Spleen (tissue), 11 donors: ENCODE data around the gene NEUROG3. TPM values are rescaled to one million over a fixed set of nuclear protein-coding genes. Genes with fewer than 3 reads are reported as not detected.

ENCODE experiments used
- DNase-seq: peaks from one replicate; pipeline ENCODE4 v3.0.0-alpha.2; 2020
- H3K27ac ChIP-seq, 8 donors: fragments of 200-600 bp; sonication (generic) in 7 of 8; 1 replicate in 4 of 8; 2 replicates in 4 of 8; pipeline versions ENCODE4 v1.5.0 to v1.8.0; 2016 to 2021; ENCODE audit warnings: inconsistent platforms in 4 of 8, mild to moderate bottlenecking in 4 of 8, moderate library complexity in 1 of 8
- H3K27me3 ChIP-seq, 7 donors: fragments of 200-600 bp; sonication (generic) in 6 of 7; replicated peaks in 1 of 7; 1 replicate in 4 of 7; 2 replicates in 3 of 7; pipeline versions ENCODE4 v1.5.0 to v1.8.0; 2016 to 2021; ENCODE audit warnings: inconsistent platforms in 3 of 7, mild to moderate bottlenecking in 1 of 7
- H3K36me3 ChIP-seq, 6 donors: fragments of 200-600 bp; sonication (generic) in 5 of 6; 1 replicate in 4 of 6; 2 replicates in 2 of 6; pipeline versions ENCODE4 v1.5.0 to v1.8.0; 2016 to 2021; ENCODE audit warnings: inconsistent platforms in 2 of 6
- H3K4me1 ChIP-seq, 6 donors: fragments of 200-600 bp; sonication (generic) in 5 of 6; 1 replicate in 3 of 6; 2 replicates in 3 of 6; pipeline versions ENCODE4 v1.5.0 to v1.8.0; 2016 to 2021; ENCODE audit warnings: inconsistent platforms in 3 of 6
- H3K4me3 ChIP-seq, 8 donors: fragments of 200-600 bp; sonication (generic) in 7 of 8; 1 replicate in 4 of 8; 2 replicates in 4 of 8; pipeline versions ENCODE4 v1.5.0 to v1.8.0; 2016 to 2021; ENCODE audit warnings: inconsistent platforms in 4 of 8, mild to moderate bottlenecking in 4 of 8, moderate library complexity in 2 of 8
- H3K9me3 ChIP-seq, 8 donors: fragments of 200-600 bp; sonication (generic) in 7 of 8; 1 replicate in 4 of 8; 2 replicates in 4 of 8; pipeline versions ENCODE4 v1.5.0 to v1.8.0; 2016 to 2021; ENCODE audit warnings: inconsistent platforms in 4 of 8
- POLR2A ChIP-seq, 3 donors: fragments of 450-650 bp; IDR thresholded peaks; one replicate each; pipeline ENCODE4 v1.5.1; 2017; ENCODE audit warnings: antibody characterized with exemption in 3 of 3, mild to moderate bottlenecking in 1 of 3
- POLR2AphosphoS5 ChIP-seq, 3 donors: sonication (generic); formaldehyde crosslinking; IDR thresholded peaks; one replicate each; pipeline ENCODE4 v1.5.1; 2017; ENCODE audit warnings: antibody characterized with exemption in 3 of 3
- WGBS, 5 donors: extraction: QIAGEN DNeasy Blood & Tissue Kit in 3 of 5; methylation state at CpG; one replicate each; pipeline versions ENCODE4 v1.1.5 to v1.1.7; 2013 to 2018; 5-methylcytosine and 5-hydroxymethylcytosine counted together
- intact Hi-C: fragments of 100-400 bp; cut with DNase I; formaldehyde crosslinking; loops from one replicate; pipeline ENCODE4 v1.15.0; 2023; ENCODE audit warnings: low total_unique reads
- polyA plus RNA-seq, 3 donors: library from polyadenylated mRNA; stranded (reverse); fragments of 200-250 nt; gene quantifications; one replicate each; pipeline ENCODE4 v1.2.1, GENCODE V29; 2013
- total RNA-seq, 7 donors: library from RNA; depleted of rRNA in 3 of 7; stranded (reverse); fragments of >200 nt in 3 of 7; fragmentation: NEBNext Ultra II Directional in 4 of 7; extraction: Animal tissue kit (Norgen Biotek cat#: 25700) in 4 of 7; gene quantifications; one replicate each; pipeline versions ENCODE4 v1.1.0 to v1.2.1, GENCODE V29; 2016 to 2021
- TF ChIP-seq, protein P1 (sequence below), 11 experiments: fragments of 200-600 bp in 7 of 11; fragments of 450-650 bp in 4 of 11; sonication (generic) in 4 of 11; IDR thresholded peaks in 8 of 11; conservative IDR thresholded peaks in 3 of 11; 1 replicate in 7 of 11; 2 replicates in 4 of 11; pipeline versions ENCODE4 v1.4.0 to v1.8.0; 2016 to 2021; ENCODE audit warnings: antibody characterized with exemption in 11 of 11, inconsistent platforms in 4 of 11, mild to moderate bottlenecking in 1 of 11
- donor health status: healthy with polysubstance abuse.
- donor health status: DM: no; HTN: no; CAD: no; lungs with moderate emphysema.
- donor health status: DM: no; HTN: no; CAD: no.
- donor health status: Bipolar disorder and iron deficiency.
- donor health status: healthy.
- donor health status: DM: no; HTN: no; CAD: no.
- donor health status: DM: yes; HTN: yes; CAD: no.

NEUROG3 gene
- total and polyA plus RNA-seq, 10 donors: 0.06 TPM; not detected in 8

DNA sequence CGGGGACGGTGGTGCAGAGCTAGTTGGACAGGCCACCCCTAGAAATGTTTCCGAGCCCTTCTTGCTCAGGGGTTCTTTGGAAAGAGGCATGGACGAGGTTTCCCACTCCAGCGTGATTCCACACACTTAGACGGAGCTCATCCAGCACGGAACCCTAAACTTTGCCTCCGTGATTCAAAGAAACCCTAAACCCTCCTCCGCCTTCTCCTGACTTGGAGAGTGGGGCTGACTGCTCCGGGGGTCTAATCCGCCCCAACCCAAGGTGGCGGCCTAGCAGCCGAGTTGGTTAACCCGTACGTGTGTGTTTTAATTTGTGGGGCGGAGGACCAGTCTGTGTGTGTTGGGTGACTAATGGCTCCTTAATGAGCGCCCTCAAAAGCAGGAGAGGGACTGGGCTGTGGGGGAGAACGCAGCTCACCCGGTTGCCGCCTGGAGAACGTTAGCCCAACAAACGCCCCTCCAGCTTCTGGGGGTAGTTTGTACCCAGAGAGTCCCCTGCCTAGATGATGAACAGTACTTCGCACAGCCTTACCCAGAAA, 3.8 kb downstream of the NEUROG3 start:
- TF ChIP-seq, protein P1, sequence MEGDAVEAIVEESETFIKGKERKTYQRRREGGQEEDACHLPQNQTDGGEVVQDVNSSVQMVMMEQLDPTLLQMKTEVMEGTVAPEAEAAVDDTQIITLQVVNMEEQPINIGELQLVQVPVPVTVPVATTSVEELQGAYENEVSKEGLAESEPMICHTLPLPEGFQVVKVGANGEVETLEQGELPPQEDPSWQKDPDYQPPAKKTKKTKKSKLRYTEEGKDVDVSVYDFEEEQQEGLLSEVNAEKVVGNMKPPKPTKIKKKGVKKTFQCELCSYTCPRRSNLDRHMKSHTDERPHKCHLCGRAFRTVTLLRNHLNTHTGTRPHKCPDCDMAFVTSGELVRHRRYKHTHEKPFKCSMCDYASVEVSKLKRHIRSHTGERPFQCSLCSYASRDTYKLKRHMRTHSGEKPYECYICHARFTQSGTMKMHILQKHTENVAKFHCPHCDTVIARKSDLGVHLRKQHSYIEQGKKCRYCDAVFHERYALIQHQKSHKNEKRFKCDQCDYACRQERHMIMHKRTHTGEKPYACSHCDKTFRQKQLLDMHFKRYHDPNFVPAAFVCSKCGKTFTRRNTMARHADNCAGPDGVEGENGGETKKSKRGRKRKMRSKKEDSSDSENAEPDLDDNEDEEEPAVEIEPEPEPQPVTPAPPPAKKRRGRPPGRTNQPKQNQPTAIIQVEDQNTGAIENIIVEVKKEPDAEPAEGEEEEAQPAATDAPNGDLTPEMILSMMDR (IDR thresholded peaks at IDR 0.05 in 8 of 11, conservative IDR thresholded peaks at IDR 0.05 in 3 of 11): no peak
- TF ChIP-seq POLR2AphosphoS5 (IDR thresholded peaks at IDR 0.05): no peak
- TF ChIP-seq POLR2A (IDR thresholded peaks at IDR 0.05): no peak

DNA sequence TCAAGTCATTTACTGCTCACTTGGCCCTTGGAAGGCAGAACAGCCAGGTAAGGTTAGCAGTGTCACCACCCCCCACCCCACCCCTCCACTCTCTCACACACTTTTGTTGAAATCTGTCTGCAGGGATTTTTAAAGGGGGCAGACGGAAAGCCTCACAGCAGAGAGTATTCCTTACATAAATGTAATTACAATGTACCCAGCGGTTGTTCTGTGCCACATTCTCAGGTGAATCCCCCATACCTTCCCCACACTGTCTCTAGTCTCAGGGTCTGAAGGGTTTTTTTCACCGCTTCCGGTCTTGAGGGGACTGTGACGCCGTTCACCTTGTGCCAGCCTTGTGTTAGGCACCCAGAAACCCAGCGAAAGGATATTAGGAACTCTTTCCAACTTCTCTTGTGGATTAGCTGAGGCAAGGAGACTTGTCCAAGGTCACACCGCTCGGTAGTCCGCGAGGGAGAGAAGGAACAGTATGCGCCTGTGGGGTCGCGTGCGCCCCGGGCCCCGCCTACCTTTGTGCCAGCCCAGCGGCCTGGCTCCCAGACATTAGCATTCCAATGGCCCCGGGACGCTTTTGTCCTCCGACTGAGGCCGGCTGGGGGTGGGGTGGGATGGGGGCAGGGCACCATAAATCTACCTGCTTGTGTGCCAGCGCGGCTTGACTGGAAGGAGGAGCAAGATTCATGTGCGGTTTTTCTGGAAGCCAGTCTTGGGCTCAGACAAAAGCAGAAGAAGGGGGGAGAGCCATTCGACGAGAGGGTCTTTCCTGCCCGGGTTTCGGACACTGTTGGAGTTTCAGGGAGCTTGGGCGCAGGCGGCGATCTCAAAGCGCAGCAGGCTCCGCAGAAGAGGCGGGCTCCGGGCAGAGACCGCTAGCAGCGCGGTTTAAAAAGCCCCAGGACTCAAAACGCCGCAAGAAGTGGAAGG, 4.5 kb downstream of the NEUROG3 start:
- intact Hi-C loops: no loop called here
- H3K27me3 ChIP-seq: peaks cover 0 to 100% (median 74%) of the 10 kb centered on the region in 7 donors

More for the DNA sequence above, 3.8 kb downstream of the NEUROG3 start:
- peaks cover 22 to 34% (median 30%) of the 10 kb centered on the region in 6 donors for H3K4me1 ChIP-seq
- 5 to 12% (median 7%) methylated on average over 14 to 23 of the region's 23 CpGs for WGBS, 5 donors
- no peak overlapping the region for H3K4me3 ChIP-seq
- no peaks in the 10 kb centered on the region for H3K9me3 ChIP-seq
- peaks cover 0 to 100% (median 81%) of the 10 kb centered on the region in 7 donors for H3K27me3 ChIP-seq
- intact Hi-C loops: no loop called here
- DNase-seq: no peak
- H3K27ac ChIP-seq: no peak overlapping the region
- H3K36me3 ChIP-seq: no peaks in the 10 kb centered on the region

DNA sequence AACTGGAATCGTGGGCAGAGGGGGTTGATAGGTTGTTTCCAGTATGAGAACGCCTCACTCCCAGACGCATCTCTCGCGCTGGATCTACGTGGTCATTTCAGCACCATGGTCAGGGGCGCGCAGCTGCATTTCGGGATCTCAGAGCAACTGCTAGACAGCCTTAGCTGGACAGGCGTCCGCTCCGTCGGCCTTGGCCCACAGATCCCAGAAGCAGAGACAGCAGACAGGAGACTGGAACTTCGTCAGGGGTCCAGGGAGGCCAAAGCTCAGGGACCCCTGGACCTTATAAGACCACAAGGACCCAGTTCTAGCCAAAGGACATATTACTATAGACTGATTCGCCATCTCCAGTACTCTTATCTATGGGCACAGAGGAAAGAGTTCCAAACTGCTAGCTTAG, 5.3 kb downstream of the NEUROG3 start:
- H3K9me3 ChIP-seq: no peaks in the 10 kb centered on the region
- H3K4me3 ChIP-seq: no peak overlapping the region
- H3K27me3 ChIP-seq: peaks cover 0 to 96% (median 65%) of the 10 kb centered on the region in 7 donors
- no peak for DNase-seq
- peaks cover 9 to 19% (median 14%) of the 10 kb centered on the region in 6 donors for H3K4me1 ChIP-seq
- no peaks in the 10 kb centered on the region for H3K36me3 ChIP-seq
- TF ChIP-seq, protein P1 (IDR thresholded peaks at IDR 0.05 in 8 of 11, conservative IDR thresholded peaks at IDR 0.05 in 3 of 11): no peak
- TF ChIP-seq POLR2AphosphoS5 (IDR thresholded peaks at IDR 0.05) (no peak), POLR2A (IDR thresholded peaks at IDR 0.05) (no peak)
- intact Hi-C loops: no loop called here
- H3K27ac ChIP-seq: no peak overlapping the region
- WGBS, 5 donors: 9 to 35% (median 12%) methylated on average over 11 to 15 of the region's 15 CpGs

More for the DNA sequence above, 4.5 kb downstream of the NEUROG3 start:
- no peak for DNase-seq
- WGBS, 5 donors: 4 to 8% (median 7%) methylated on average over 24 to 41 of the region's 41 CpGs
- TF ChIP-seq POLR2AphosphoS5 (IDR thresholded peaks at IDR 0.05) (no peak), POLR2A (IDR thresholded peaks at IDR 0.05) (no peak)
- TF ChIP-seq, protein P1 (IDR thresholded peaks at IDR 0.05 in 8 of 11, conservative IDR thresholded peaks at IDR 0.05 in 3 of 11): no peak
- Histone ChIP-seq H3K36me3 (no peaks in the 10 kb centered on the region), H3K27ac (no peak overlapping the region), H3K4me3 (no peak overlapping the region), H3K4me1 (peaks cover 15 to 27% (median 22%) of the 10 kb centered on the region in 6 donors), H3K9me3 (no peaks in the 10 kb centered on the region)

DNA sequence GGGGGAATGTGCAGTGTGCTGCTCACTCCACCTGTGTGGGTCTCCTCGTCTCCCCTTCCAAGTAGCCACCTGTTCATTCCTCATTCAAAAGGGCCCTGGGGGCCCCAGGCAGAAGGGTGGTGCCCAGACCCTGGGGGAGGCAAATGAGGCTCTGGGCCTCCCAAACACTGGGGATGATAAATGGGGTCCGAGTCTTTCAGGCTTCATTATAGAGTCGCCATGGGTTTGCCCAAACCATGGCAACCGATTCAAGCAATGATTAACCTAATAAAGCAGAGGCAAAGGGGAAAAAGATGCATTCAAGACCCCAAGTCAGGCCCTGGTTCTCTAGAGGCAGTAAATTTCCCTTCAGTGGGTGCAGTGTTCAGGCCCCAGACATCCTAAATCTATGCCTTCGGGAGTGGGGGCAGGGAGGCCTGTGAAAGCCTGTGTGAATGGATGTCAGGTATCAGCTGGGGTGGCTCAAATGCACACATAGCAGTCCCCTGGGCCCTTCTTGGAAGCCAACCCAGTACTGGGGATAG, 10.4 kb downstream of the NEUROG3 start:
- 70 to 83% (median 78%) methylated on average over 5 of the region's 5 CpGs for WGBS, 5 donors
- no peak for TF ChIP-seq POLR2AphosphoS5 (IDR thresholded peaks at IDR 0.05)
- TF ChIP-seq, protein P1 (IDR thresholded peaks at IDR 0.05 in 8 of 11, conservative IDR thresholded peaks at IDR 0.05 in 3 of 11): no peak
- TF ChIP-seq POLR2A (IDR thresholded peaks at IDR 0.05): no peak
- Histone ChIP-seq H3K9me3 (no peaks in the 10 kb centered on the region), H3K4me3 (no peak overlapping the region), H3K27ac (no peak overlapping the region), H3K4me1 (peaks cover 0 to 5% (median 0%) of the 10 kb centered on the region in 6 donors), H3K27me3 (peaks cover 0 to 59% (median 15%) of the 10 kb centered on the region in 7 donors), H3K36me3 (no peaks in the 10 kb centered on the region)
- intact Hi-C loops: no loop called here
- DNase-seq: no peak
